HepG2 (cell line): Measurements from ENCODE around the gene MIR17HG. TPM values are rescaled to one million over a fixed set of nuclear protein-coding genes. Genes with fewer than 3 reads are reported as not detected.

ENCODE experiments used
- ATAC-seq: fragments of 200-7000 bp; cut with Tn5 transposase; 3 replicates; pipeline ENCODE4 v1.9.1; 2020; ENCODE audit warnings: mild to moderate bottlenecking, moderate library complexity
- BruUV-seq: library from RNA; stranded (reverse); fragments of 400-500 nt; replicated peaks from 2 replicates; lab custom pipeline; 2021; lab: Mats Ljungman, UMichigan
- CTCF ChIA-PET: fragments of 300-600 bp; formaldehyde crosslinking; extraction: SDS; loops from one replicate; lab custom pipeline; 2021; ENCODE audit warnings: low total read pairs, inconsistent platforms, low intra/inter-chr PET ratio; lab: Yijun Ruan, JAX
- POLR2A ChIA-PET: fragments of 350-600 bp; sonication (Branson Sonifier 250); formaldehyde crosslinking; loops from one replicate; lab custom pipeline; 2020; ENCODE audit warnings: antibody characterized with exemption, inconsistent platforms; lab: Yijun Ruan, JAX
- DNase-seq: peaks from one replicate; pipeline ENCODE4 v3.0.0-alpha.2; 2015; ENCODE audit warnings: low spot score
- FAIRE-seq: peaks from 3 replicates; lab custom pipeline; 2011; peaks lifted over from hg19 to GRCh38; lab: Jason Lieb, UNC
- H2AFZ ChIP-seq: one replicate; pipeline ENCODE4 v1.6.1; 2011; ENCODE audit warnings: low read length, inconsistent platforms
- H3K27ac ChIP-seq: fragments of 300-600 bp; 3 replicates; pipeline ENCODE4 v1.8.0; 2011; ENCODE audit warnings: mixed run types, mild to moderate bottlenecking, mixed read lengths, low read length, inconsistent platforms; ENCODE audit not compliant: insufficient read depth; ENCODE audit errors: extremely low read length
- H3K27me3 ChIP-seq, 2 experiments: fragments of 200-600 bp in 1 of 2; 2 replicates in 1 of 2; 3 replicates in 1 of 2; pipeline versions ENCODE4 v1.6.0 to v1.8.0; 2011; ENCODE audit warnings: low read length in 2 of 2, mild to moderate bottlenecking in 2 of 2, moderate library complexity in 2 of 2, inconsistent platforms in 1 of 2; ENCODE audit not compliant: insufficient read depth in 2 of 2, control insufficient read depth in 1 of 2
- H3K36me3 ChIP-seq, 2 experiments: fragments of 200-600 bp in 1 of 2; replicated peaks in 1 of 2; 2 replicates in 1 of 2; 3 replicates in 1 of 2; pipeline versions ENCODE4 v1.5.1 to v1.8.0; 2011; ENCODE audit warnings: low read length in 2 of 2, inconsistent platforms in 1 of 2; ENCODE audit not compliant: insufficient read depth in 2 of 2, control insufficient read depth in 1 of 2
- H3K4me1 ChIP-seq: 2 replicates; pipeline ENCODE4 v1.5.1; 2012; ENCODE audit warnings: low read length, inconsistent platforms; ENCODE audit not compliant: insufficient read depth
- H3K4me2 ChIP-seq: 2 replicates; pipeline ENCODE4 v1.6.0; 2011; ENCODE audit warnings: low read depth, low read length, inconsistent platforms
- H3K4me3 ChIP-seq, 3 experiments: fragments of 200-600 bp in 1 of 3; sonication (generic), shearing (Covaris generic) in 1 of 3; replicated peaks in 1 of 3; 2 replicates each; pipeline ENCODE4 v1.5.1; 2011 to 2016; ENCODE audit warnings: low read length in 3 of 3, inconsistent platforms in 2 of 3, low read depth in 2 of 3, mild to moderate bottlenecking in 2 of 3, control low read depth in 1 of 3, mixed read lengths in 1 of 3; ENCODE audit not compliant: insufficient read depth in 1 of 3
- H3K79me2 ChIP-seq: one replicate; pipeline ENCODE4 v1.6.1; 2011; ENCODE audit warnings: low read length, inconsistent platforms; ENCODE audit not compliant: insufficient read depth
- H3K9ac ChIP-seq: 2 replicates; pipeline ENCODE4 v1.6.0; 2011; ENCODE audit warnings: mild to moderate bottlenecking, low read depth, low read length, inconsistent platforms; ENCODE audit not compliant: insufficient read depth
- H3K9me3 ChIP-seq: 2 replicates; pipeline ENCODE4 v1.5.1; 2012; ENCODE audit warnings: mild to moderate bottlenecking, low read length
- H4K20me1 ChIP-seq: 2 replicates; pipeline ENCODE4 v1.6.0; 2011; ENCODE audit warnings: inconsistent platforms, mild to moderate bottlenecking, low read length, moderate library complexity; ENCODE audit not compliant: insufficient read depth
- ARNT ChIP-seq: fragments of 450-650 bp; IDR thresholded peaks from 2 replicates; pipeline ENCODE4 v1.6.1; 2017
- BRD4 ChIP-seq: sonication (generic); formaldehyde crosslinking; IDR thresholded peaks from 2 replicates; pipeline ENCODE4 v1.4.0; 2020; ENCODE audit warnings: missing genetic modification reagents
- FLYWCH1 ChIP-seq: sonication (generic); formaldehyde crosslinking; IDR thresholded peaks from 2 replicates; pipeline ENCODE4 v1.8.1; 2023; ENCODE audit warnings: mild to moderate bottlenecking, missing genetic modification reagents
- HNRNPH1 ChIP-seq: fragments of 200-400 bp; formaldehyde crosslinking; optimal IDR thresholded peaks from 2 replicates; pipeline ENCODE3; 2017; ENCODE audit warnings: mild to moderate bottlenecking, low read depth, low read length
- KDM5B ChIP-seq: sonication (generic); formaldehyde crosslinking; IDR thresholded peaks from 2 replicates; pipeline ENCODE4 v1.4.0; 2020; ENCODE audit warnings: missing genetic modification reagents, mild to moderate bottlenecking, borderline replicate concordance
- NCOR1 ChIP-seq: fragments of 200-600 bp; sonication (generic); IDR thresholded peaks from 2 replicates; pipeline ENCODE4 v1.7.0; 2017; ENCODE audit warnings: antibody characterized with exemption, low read length, borderline replicate concordance
- NONO ChIP-seq, 2 experiments: fragments of 450-650 bp in 1 of 2; sonication (generic) in 1 of 2; formaldehyde crosslinking in 1 of 2; IDR thresholded peaks in 1 of 2; conservative IDR thresholded peaks in 1 of 2; 2 replicates each; pipeline versions ENCODE4 v1.6.1 to v1.8.0; 2017 to 2022; ENCODE audit warnings: mild to moderate bottlenecking in 1 of 2, missing genetic modification reagents in 1 of 2, moderate library complexity in 1 of 2
- NR0B2 ChIP-seq: sonication (generic); formaldehyde crosslinking; IDR thresholded peaks from 2 replicates; pipeline ENCODE4 v1.4.0; 2020; ENCODE audit warnings: mild to moderate bottlenecking, missing genetic modification reagents
- SP140L ChIP-seq: sonication (generic); formaldehyde crosslinking; IDR thresholded peaks from 2 replicates; pipeline ENCODE4 v1.4.0; 2020; ENCODE audit warnings: missing genetic modification reagents, borderline replicate concordance
- TSC22D2 ChIP-seq: sonication (generic); formaldehyde crosslinking; IDR thresholded peaks from 2 replicates; pipeline ENCODE4 v1.5.1; 2020; ENCODE audit warnings: missing genetic modification reagents, mild to moderate bottlenecking, borderline replicate concordance
- ZBTB3 ChIP-seq: sonication (generic); formaldehyde crosslinking; IDR thresholded peaks from 2 replicates; pipeline ENCODE4 v1.4.0; 2020; ENCODE audit warnings: low read depth, mild to moderate bottlenecking, moderate library complexity, missing genetic modification reagents, borderline replicate concordance
- ZMYM3 ChIP-seq: sonication (generic); formaldehyde crosslinking; IDR thresholded peaks from 2 replicates; pipeline ENCODE4 v1.5.1; 2020; ENCODE audit warnings: mild to moderate bottlenecking, missing genetic modification reagents
- ZNF296 ChIP-seq: sonication (generic); formaldehyde crosslinking; conservative IDR thresholded peaks from 2 replicates; pipeline ENCODE4 v1.5.0; 2020; ENCODE audit warnings: mild to moderate bottlenecking, missing genetic modification reagents
- ZNF382 ChIP-seq: sonication (generic); formaldehyde crosslinking; IDR thresholded peaks from 2 replicates; pipeline ENCODE4 v1.5.0; 2020; ENCODE audit warnings: missing genetic modification reagents, mild to moderate bottlenecking, borderline replicate concordance
- ZNF441 ChIP-seq: sonication (generic); formaldehyde crosslinking; IDR thresholded peaks from 2 replicates; pipeline ENCODE4 v1.7.0; 2021; ENCODE audit warnings: missing genetic modification reagents, borderline replicate concordance
- ZNF446 ChIP-seq: sonication (generic); formaldehyde crosslinking; IDR thresholded peaks from 2 replicates; pipeline ENCODE4 v1.5.0; 2020; ENCODE audit warnings: mild to moderate bottlenecking, missing genetic modification reagents
- ZNF558 ChIP-seq: sonication (generic); formaldehyde crosslinking; IDR thresholded peaks from 2 replicates; pipeline ENCODE4 v1.9.0; 2022; ENCODE audit warnings: mild to moderate bottlenecking, missing genetic modification reagents, borderline replicate concordance
- ZNF569 ChIP-seq: sonication (generic); formaldehyde crosslinking; IDR thresholded peaks from 2 replicates; pipeline ENCODE4 v1.5.0; 2020; ENCODE audit warnings: mild to moderate bottlenecking, missing genetic modification reagents, moderate library complexity, borderline replicate concordance
- ZNF629 ChIP-seq: sonication (generic); formaldehyde crosslinking; conservative IDR thresholded peaks from 2 replicates; pipeline ENCODE4 v1.5.0; 2020; ENCODE audit warnings: missing genetic modification reagents
- ZNF782 ChIP-seq: sonication (generic); formaldehyde crosslinking; IDR thresholded peaks from 2 replicates; pipeline ENCODE4 v1.4.0; 2020; ENCODE audit warnings: missing genetic modification reagents, mild to moderate bottlenecking, borderline replicate concordance
- ZNF839 ChIP-seq: sonication (generic); formaldehyde crosslinking; IDR thresholded peaks from 2 replicates; pipeline ENCODE4 v1.4.0; 2020; ENCODE audit warnings: missing genetic modification reagents, mild to moderate bottlenecking, borderline replicate concordance
- WGBS: methylation state at CpG from one replicate; pipeline ENCODE4 v1.1.6; 2017; ENCODE audit warnings: low lambda C conversion rate; 5-methylcytosine and 5-hydroxymethylcytosine counted together
- in situ Hi-C: cut with HindIII; loops from 2 replicates; pipeline ENCODE4 v1.10.0; 2017; ENCODE audit warnings: low pct_unique_long_range_greater_than_20kb; ENCODE audit not compliant: extremely low pct_ligation_motif_present
- intact Hi-C: fragments of 100-400 bp; cut with micrococcal nuclease; formaldehyde crosslinking; loops from one replicate; pipeline ENCODE4 v1.10.0; 2022; ENCODE audit not compliant: unreplicated experiment
- polyA plus RNA-seq, 8 experiments: library from polyadenylated mRNA; depleted of rRNA in 3 of 8; stranded (reverse) in 7 of 8; unstranded in 1 of 8; fragments of >200 nt; fragmentation: Illumina TruSeq in 4 of 8; extraction: Trizol in 4 of 8; gene quantifications; 2 replicates each; pipeline versions ENCODE4 v1.2.1 to v1.2.3, GENCODE V29; 2011 to 2016; ENCODE audit warnings: low read depth in 4 of 8, missing spikeins in 1 of 8, mixed read lengths in 1 of 8; ENCODE audit not compliant: insufficient read depth in 1 of 8
- total RNA-seq, 5 experiments: library from RNA; depleted of rRNA; stranded (reverse); fragments of >200 nt; fragmentation: Illumina TruSeq; extraction: Trizol; gene quantifications; 2 replicates each; pipeline ENCODE4 v1.2.3, GENCODE V29; 2016; ENCODE audit warnings: low read depth in 1 of 5

Gene MIR17HG
- total and polyA plus RNA-seq, 2 of the 13 experiments (the other 11 are each of a cell fraction or from before 2014, with no cell fraction given), result 2.5 to 12.3 TPM

DNA sequence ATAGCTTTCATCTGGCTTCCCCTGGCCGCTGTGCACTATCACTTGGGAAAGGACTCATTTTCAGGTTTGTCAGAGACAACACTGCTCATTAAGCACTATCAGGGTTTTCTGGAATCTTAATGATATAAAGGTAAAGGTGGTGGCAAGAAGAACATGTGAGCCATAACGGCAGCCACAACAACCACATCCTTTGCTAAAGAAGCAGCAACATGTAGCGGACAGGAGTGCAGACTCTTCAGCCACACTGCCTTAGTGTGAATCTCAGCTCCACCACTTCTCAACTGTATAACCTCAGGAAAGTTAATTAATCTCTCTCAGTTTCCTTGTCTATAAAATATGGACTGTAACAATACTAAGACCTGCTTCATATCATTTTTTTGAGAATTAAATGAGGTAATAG lies 24.1 kb upstream of the MIR17HG start:
- CTCF ChIA-PET, result no interaction called here
- no TSS peak for BruUV-seq
- Histone ChIP-seq H3K4me3 (no peak overlapping the region), H2AFZ (no peak overlapping the region), H4K20me1 (no peaks in the 10 kb centered on the region), H3K79me2 (no peaks in the 10 kb centered on the region), H3K4me2 (no peak overlapping the region), H3K4me1 (no peaks in the 10 kb centered on the region), H3K36me3 (no peaks in the 10 kb centered on the region), H3K27me3 (peaks cover 0 to 12% of the 10 kb centered on the region in 2 experiments; a peak in 1 of 5 replicates), H3K9me3 (no peaks in the 10 kb centered on the region), H3K9ac (no peak overlapping the region), H3K27ac (no peak overlapping the region)
- DNase-seq (no peak), ATAC-seq (no peak), FAIRE-seq (no peak)
- in situ Hi-C loops (no loop called here), intact Hi-C loops (no loop called here)
- TF ChIP-seq ZNF629 (CRISPR knock-in tag), result no peak
- TF ChIP-seq ZBTB3 (CRISPR knock-in tag), result no peak
- TF ChIP-seq TSC22D2, result no peak
- TF ChIP-seq KDM5B (CRISPR knock-in tag), result no peak
- no peak for TF ChIP-seq ZNF558 (CRISPR knock-in tag)
- no peak for TF ChIP-seq ZNF569 (CRISPR knock-in tag)
- 22% methylated on average over 3 of the region's 3 CpGs for WGBS
- POLR2A ChIA-PET, result no interaction called here

DNA sequence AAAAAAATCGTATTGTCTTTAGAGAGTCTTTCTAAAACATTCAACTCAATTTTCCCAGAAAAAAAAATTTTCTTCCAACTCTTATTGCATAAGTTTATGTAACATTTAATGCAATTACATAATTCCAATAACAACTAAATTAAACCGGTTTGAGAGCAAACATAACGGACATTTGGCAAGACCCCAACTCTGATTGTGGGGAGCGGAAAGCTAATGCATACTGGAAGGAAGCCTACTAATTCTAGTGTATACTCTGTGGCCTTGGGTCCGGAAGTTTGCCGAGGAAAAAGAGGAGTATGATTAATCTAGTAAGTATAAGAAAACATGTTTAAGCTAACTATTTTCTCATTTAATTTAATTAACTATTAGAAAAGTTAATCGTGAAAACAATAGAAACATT lies 21.3 kb upstream of the MIR17HG start:
- Histone ChIP-seq H2AFZ (no peak overlapping the region), H3K27me3 (peaks cover 0 to 3% of the 10 kb centered on the region in 2 experiments; a peak in 1 of 5 replicates), H4K20me1 (no peaks in the 10 kb centered on the region), H3K4me1 (no peaks in the 10 kb centered on the region), H3K4me3 (no peak overlapping the region), H3K27ac (no peak overlapping the region), H3K36me3 (no peaks in the 10 kb centered on the region), H3K9me3 (no peaks in the 10 kb centered on the region), H3K4me2 (no peak overlapping the region), H3K79me2 (no peaks in the 10 kb centered on the region), H3K9ac (no peak overlapping the region)
- DNase-seq, result no peak
- BruUV-seq, result no TSS peak
- FAIRE-seq, result no peak
- in situ Hi-C loops, result no loop called here
- 17% methylated on average over 7 of the region's 7 CpGs for WGBS
- intact Hi-C loops, result no loop called here
- ChIA-PET POLR2A (no interaction called here), CTCF (no interaction called here)
- no peak for ATAC-seq
- TF ChIP-seq HNRNPH1 (no peak), SP140L (CRISPR knock-in tag) (no peak), ZNF296 (CRISPR knock-in tag) (no peak), ZNF839 (CRISPR knock-in tag) (no peak), ZNF382 (CRISPR knock-in tag) (no peak), ZNF446 (CRISPR knock-in tag) (no peak), NCOR1 (no peak), ARNT (no peak), BRD4 (no peak), ZNF441 (no peak), NR0B2 (no peak), FLYWCH1 (CRISPR knock-in tag) (no peak), NONO (IDR thresholded peaks at IDR 0.05) (no peak), NONO (CRISPR knock-in tag; conservative IDR thresholded peaks at IDR 0.05) (no peak), ZNF782 (no peak), ZMYM3 (CRISPR knock-in tag) (no peak)
